GOT3 (cell line): ENCODE results near the gene WFIKKN2.

Experiments
- DNase-seq: peaks from one replicate; lab custom pipeline; 2025; ENCODE audit warnings: mixed read lengths; lab: John Stamatoyannopoulos, UW

Gene WFIKKN2

GRCh38 chr17:50834429-50835300, 721 bp upstream of the WFIKKN2 start:
- DNase-seq: no peak

- no peak for DNase-seq
Measured at GRCh38 chr17:50836826-50837225, 1.4 kb downstream of the WFIKKN2 start.

GRCh38 chr17:50837286-50837979, 2.0 kb downstream of the WFIKKN2 start:
- DNase-seq: no peak

- no peak for DNase-seq
Measured at GRCh38 chr17:50837980-50838954, 2.9 kb downstream of the WFIKKN2 start.

- no peak for DNase-seq
Measured at GRCh38 chr17:50839591-50840310, 4.4 kb downstream of the WFIKKN2 start.

- no peak for DNase-seq
Measured at GRCh38 chr17:50840311-50840851, 5.0 kb downstream of the WFIKKN2 start.

GRCh38 chr17:50841277-50841948, 6.0 kb downstream of the WFIKKN2 start:
- DNase-seq: no peak

GRCh38 chr17:50841949-50842354, 6.6 kb downstream of the WFIKKN2 start:
- DNase-seq: no peak

GRCh38 chr17:50842506-50843149, 7.2 kb downstream of the WFIKKN2 start:
- DNase-seq: no peak

- no peak for DNase-seq
Measured at GRCh38 chr17:50843150-50843905, 7.9 kb downstream of the WFIKKN2 start.

- no peak for DNase-seq
Measured at GRCh38 chr17:50844117-50844700, 8.8 kb downstream of the WFIKKN2 start.

GRCh38 chr17:50845240-50846147, 10.1 kb downstream of the WFIKKN2 start:
- DNase-seq: no peak

GRCh38 chr17:50847566-50847965, 12.2 kb downstream of the WFIKKN2 start:
- no peak for DNase-seq

- no peak for DNase-seq
Measured at GRCh38 chr17:50848039-50848438, 12.7 kb downstream of the WFIKKN2 start.

GRCh38 chr17:50848711-50849110, 13.3 kb downstream of the WFIKKN2 start:
- no peak for DNase-seq

GRCh38 chr17:50850640-50851039, 15.3 kb downstream of the WFIKKN2 start:
- DNase-seq: no peak

GRCh38 chr17:50853015-50853615, 17.7 kb downstream of the WFIKKN2 start:
- no peak for DNase-seq
